ENCODE measurements around the gene GRID2IP. TPM values are rescaled to one million over a fixed set of nuclear protein-coding genes. Genes with fewer than 3 reads are reported as not detected.
"Not testable (repeated sequence)": the region's sequence is repeated elsewhere in the genome, so short reads cannot be mapped to it uniquely, and the experiment has no call there.

GRID2IP gene
- polyA plus RNA-seq, 3 donors, result 0.40 to 0.61 (median 0.57) TPM

DNA sequence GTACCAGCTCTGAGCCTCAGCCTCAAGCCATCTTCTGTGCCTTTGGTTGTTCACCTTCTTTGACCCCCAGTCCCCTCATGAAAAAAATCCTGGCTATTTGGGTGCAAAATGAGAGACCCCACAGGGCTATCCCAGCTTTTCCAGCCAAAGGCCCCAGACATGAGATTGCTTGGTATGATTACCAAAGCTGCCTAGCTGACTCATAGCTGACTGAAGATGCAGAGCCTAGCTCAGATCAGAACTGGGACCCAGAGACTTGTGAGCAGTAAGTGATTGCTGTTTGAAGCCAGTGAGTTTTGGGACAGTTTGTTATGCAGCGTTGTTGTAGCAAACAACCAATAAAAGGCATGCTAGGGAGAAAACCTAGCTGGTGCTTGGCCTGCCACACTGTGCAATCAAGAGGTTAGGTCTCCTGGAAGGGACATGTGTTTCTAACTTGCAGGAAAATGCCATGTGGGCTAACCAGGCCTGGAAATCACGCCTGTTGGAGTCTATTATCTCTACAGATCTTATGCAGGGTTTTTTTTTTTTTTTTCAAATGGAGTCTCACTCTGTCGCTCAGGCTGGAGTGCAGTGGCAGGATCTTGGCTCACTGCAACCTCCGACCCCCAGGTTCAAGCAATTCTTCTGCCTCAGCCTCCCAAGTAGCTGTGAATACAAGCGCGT lies 55.5 kb downstream of the GRID2IP start:
- no peak for DNase-seq (ENCODE audit: low read depth in 3 of 3, low spot score in 2 of 3)

DNA sequence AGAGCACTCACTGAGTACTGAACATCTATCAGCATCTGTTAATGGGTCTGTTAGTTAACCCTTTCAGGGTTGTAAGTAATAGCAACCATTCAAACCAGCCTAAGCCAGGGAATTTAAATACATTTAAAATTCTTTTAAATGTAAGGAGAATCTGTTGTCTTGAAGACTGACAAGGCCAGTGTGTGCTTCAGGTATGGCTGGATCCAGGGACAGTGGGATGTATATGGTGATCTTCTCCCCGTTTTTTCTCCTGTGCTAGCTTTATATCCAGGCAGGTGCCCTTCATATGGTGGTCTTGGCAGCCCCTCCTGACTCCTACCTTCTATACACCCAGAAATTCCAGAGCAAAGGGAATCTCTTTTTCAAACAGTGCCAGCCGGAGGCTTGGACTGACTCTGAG lies 56.9 kb downstream of the GRID2IP start:
- DNase-seq (ENCODE audit: low read depth in 3 of 3, low spot score in 2 of 3), result no peak

DNA sequence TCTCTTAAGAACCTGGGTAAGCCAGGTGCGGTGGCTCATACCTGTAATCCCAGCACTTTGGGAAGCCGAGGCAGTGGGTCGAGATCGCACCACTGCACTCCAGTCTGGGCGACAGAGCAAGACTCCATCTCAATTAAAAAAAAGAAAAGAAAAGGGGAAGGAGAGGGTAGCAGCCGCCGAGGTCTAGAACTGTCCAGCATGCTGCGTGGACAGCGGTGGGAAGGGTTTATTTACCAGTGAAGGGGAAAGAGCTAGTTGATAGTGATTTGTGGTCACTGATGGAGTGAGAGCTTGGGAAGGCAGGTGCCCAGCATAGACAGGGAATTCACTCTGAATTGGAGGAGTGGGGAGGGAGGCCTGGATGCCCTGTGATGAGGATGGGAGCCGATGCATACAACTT lies 60.1 kb downstream of the GRID2IP start:
- DNase-seq (ENCODE audit: low read depth in 3 of 3, low spot score in 2 of 3), result no peak

DNA sequence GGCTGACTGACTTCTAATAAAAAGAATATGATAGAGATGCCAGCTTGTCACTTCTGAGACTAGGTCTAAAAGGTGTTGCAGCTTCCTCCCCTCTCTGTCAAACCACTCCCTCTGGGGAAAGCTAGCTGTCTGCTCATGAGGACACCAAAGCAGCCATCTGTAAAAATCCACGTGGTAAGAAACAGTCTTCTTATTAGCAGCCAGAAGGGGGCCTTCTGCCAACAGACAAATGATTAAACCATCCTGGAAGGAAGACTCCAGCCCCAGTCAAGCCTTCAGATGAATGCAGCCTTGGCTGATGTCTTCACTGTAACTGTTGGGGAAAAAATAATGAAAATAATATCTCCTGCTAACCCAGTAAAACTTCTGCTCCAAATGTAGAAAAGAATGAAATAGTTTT lies 61.6 kb downstream of the GRID2IP start:
- DNase-seq (ENCODE audit: low read depth in 3 of 3, low spot score in 2 of 3), result no peak

GRCh38 chr7:6487184-6487545 lies 64.1 kb downstream of the GRID2IP start:
- no peak for DNase-seq (ENCODE audit: low read depth in 3 of 3, low spot score in 2 of 3)

GRCh38 chr7:6486438-6487183 lies 64.7 kb downstream of the GRID2IP start:
- DNase-seq (ENCODE audit: low read depth in 3 of 3, low spot score in 2 of 3), result no peak

GRCh38 chr7:6482743-6483119 lies 68.5 kb downstream of the GRID2IP start:
- DNase-seq (ENCODE audit: low read depth in 3 of 3, low spot score in 2 of 3), result no peak

DNA sequence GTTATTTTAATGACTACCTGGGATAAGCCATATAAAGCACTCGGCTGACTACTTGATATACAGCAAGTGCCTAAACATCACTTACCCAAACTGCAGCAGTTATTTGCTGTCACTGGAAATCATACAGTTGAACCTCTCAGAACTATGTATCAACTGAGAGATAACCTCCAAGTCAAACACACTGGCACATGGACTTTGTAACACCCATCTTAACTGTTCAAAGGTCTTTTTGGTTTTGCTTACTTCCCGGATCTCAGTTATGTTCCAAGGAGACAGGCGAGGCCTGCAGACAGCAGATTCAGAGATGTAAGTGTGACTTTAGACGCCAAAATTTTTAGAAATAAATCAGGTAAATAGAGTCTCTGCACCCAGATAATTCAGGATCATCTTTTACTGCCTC lies 69.0 kb downstream of the GRID2IP start:
- no peak for DNase-seq (ENCODE audit: low read depth in 3 of 3, low spot score in 2 of 3)

- DNase-seq (ENCODE audit: low read depth in 3 of 3, low spot score in 2 of 3), result no peak
Observed at GRCh38 chr7:6481445-6481844, 69.8 kb downstream of the GRID2IP start.

DNA sequence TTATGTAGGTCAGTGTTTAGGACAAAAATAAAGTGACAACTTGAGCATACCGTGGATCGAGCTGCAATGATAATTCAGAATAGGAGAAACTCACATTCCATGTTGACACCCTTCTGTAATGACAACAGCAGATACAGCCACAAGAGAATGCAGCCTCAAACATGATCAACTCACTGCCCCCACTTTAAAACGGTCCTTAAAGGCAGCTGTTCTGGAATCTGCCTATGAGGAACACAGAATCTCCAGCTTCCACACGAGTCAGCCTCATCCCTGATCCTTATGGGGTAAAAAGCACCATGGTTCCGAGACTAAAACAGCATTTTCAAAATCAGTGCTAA lies 71.0 kb downstream of the GRID2IP start:
- DNase-seq (ENCODE audit: low read depth in 3 of 3, low spot score in 2 of 3), result no peak

DNA sequence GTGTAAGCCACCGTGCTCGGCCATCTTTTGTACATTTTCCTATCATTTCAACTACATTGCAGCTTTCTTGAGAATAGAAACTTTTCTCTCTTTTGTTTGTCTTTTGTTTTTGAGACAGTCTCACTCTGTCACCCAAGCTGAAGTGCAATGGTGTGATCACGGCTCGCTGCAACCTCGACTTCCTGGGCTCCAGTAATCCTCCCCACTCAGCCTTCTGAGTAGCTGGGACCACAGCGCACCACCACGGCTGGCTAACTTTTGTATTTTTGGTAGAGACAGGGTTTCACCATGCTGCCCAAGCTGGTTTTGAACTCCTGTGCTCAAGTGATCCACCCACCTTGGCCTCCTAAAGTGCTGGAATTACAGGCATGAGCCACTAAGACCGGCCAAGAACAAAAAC lies 72.2 kb downstream of the GRID2IP start:
- DNase-seq (ENCODE audit: low read depth in 3 of 3, low spot score in 2 of 3), result no peak

DNA sequence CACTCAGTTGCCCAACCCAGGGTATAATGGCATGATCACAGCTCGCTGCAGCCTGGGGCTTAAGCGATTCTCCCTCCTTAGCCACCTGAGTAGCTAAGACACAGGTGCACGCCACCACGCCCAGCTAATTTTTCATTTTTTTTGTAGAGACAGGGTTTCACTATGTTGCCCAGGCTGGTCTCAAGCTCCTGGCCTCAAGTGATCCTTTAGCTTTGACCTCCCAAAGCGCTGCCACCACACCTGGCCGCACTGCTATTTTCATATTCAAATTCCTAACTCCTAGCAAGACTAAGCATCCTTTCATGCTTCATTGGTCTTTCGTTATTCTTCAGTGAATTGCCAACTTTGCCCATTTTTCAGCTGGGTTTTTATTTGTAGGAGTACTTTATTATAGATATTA lies 73.1 kb downstream of the GRID2IP start:
- no peak for DNase-seq (ENCODE audit: low read depth in 3 of 3, low spot score in 2 of 3)

GRCh38 chr7:6477318-6477660 lies 74.0 kb downstream of the GRID2IP start:
- DNase-seq (ENCODE audit: low read depth in 3 of 3, low spot score in 2 of 3), result no peak

- no peak for DNase-seq (ENCODE audit: low read depth in 3 of 3, low spot score in 2 of 3)
Observed at GRCh38 chr7:6476596-6477317, 74.5 kb downstream of the GRID2IP start.

- no peak for DNase-seq (ENCODE audit: low read depth in 3 of 3, low spot score in 2 of 3)
Observed at GRCh38 chr7:6475433-6476186, 75.7 kb downstream of the GRID2IP start.

GRCh38 chr7:6465862-6466261 lies 85.4 kb downstream of the GRID2IP start:
- no peak for DNase-seq (ENCODE audit: low read depth in 3 of 3, low spot score in 2 of 3)

- not testable (repeated sequence) for DNase-seq (ENCODE audit: low read depth in 3 of 3, low spot score in 2 of 3)
Observed at GRCh38 chr7:6463609-6464008, 87.7 kb downstream of the GRID2IP start.

- no peak for DNase-seq (ENCODE audit: low read depth in 3 of 3, low spot score in 2 of 3)
Observed at GRCh38 chr7:6461946-6462550, 89.2 kb downstream of the GRID2IP start.

DNA sequence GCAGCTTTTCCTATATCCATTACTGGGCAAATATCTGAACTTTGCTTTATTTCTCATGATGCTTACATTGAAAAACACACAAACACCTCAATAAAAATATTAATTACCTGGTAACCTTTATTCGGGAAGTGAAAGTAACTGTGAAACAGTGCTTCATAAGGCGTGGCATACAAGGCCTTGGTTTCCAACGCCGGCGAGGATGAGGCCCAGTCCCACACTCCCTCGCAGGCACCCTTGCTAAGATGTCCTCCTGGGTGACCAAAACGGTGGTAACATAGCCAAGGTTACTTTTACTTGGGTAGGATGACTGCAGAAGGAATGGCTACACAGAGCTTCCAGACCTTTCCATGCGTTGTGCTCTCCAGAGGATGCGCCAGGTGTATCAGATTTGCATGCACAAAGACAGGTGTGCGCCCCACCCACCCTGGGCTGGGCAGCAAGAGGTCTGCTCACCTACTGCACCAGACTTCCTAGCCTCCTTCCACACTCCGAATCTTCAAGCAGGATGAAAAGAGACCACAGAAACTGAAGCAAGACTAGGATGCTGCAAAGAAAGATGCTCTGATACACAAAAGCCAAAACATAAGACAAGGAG lies 90.2 kb downstream of the GRID2IP start:
- no peak for DNase-seq (ENCODE audit: low read depth in 3 of 3, low spot score in 2 of 3)

GRCh38 chr7:6460303-6460702 lies 91.0 kb downstream of the GRID2IP start:
- DNase-seq (ENCODE audit: low read depth in 3 of 3, low spot score in 2 of 3), result no peak

- DNase-seq (ENCODE audit: low read depth in 3 of 3, low spot score in 2 of 3), result not testable (repeated sequence)
Observed at GRCh38 chr7:6458676-6459075, 92.6 kb downstream of the GRID2IP start.

All from right renal cortex interstitium (tissue), 3 donors.